WTC11 (cell line): Measurements from ENCODE around the gene FAM234A. TPM values are rescaled to one million over a fixed set of nuclear protein-coding genes. Genes with fewer than 3 reads are reported as not detected.
"Not testable (repeated sequence)": the region's sequence is repeated elsewhere in the genome, so short reads cannot be mapped to it uniquely, and the experiment has no call there.

ENCODE experiments used
- ATAC-seq: fragments of 200-7000 bp; cut with Tn5 transposase; 2 replicates; pipeline ENCODE4 v1.10.0; 2021; ENCODE audit warnings: mild to moderate bottlenecking, moderate library complexity
- CTCF ChIA-PET: fragments of 300-600 bp; sonication (Branson Sonifier 250); formaldehyde crosslinking; loops from one replicate; lab custom pipeline; 2021; ENCODE audit warnings: antibody characterized with exemption; lab: Charles Lee
- POLR2A ChIA-PET: fragments of 350-600 bp; sonication (Branson Sonifier 250); formaldehyde crosslinking; loops from one replicate; lab custom pipeline; 2021; ENCODE audit warnings: antibody characterized with exemption; lab: Charles Lee
- DNase-seq: peaks from one replicate; pipeline ENCODE4 v3.0.0; 2021; ENCODE audit warnings: low spot score
- H3K27ac Mint-ChIP-seq: 2 replicates; pipeline ENCODE4 v1.8.0; 2021; ENCODE audit warnings: mixed read lengths
- H3K27me3 Mint-ChIP-seq: 2 replicates; pipeline ENCODE4 v1.8.0; 2021; ENCODE audit warnings: low read depth, mild to moderate bottlenecking, moderate library complexity, mixed read lengths
- H3K36me3 Mint-ChIP-seq: 2 replicates; pipeline ENCODE4 v1.8.0; 2021; ENCODE audit warnings: mixed read lengths
- H3K4me1 Mint-ChIP-seq: 2 replicates; pipeline ENCODE4 v1.8.0; 2022; ENCODE audit warnings: mixed read lengths
- H3K4me3 Mint-ChIP-seq: 2 replicates; pipeline ENCODE4 v1.8.0; 2021; ENCODE audit warnings: mild to moderate bottlenecking, moderate library complexity, mixed read lengths
- H3K9me3 Mint-ChIP-seq: 2 replicates; pipeline ENCODE4 v1.8.0; 2021; ENCODE audit warnings: mixed read lengths
- CBFB ChIP-seq: sonication (generic); formaldehyde crosslinking; IDR thresholded peaks from 2 replicates; pipeline ENCODE4 v1.8.1; 2022; ENCODE audit warnings: mild to moderate bottlenecking, low read depth, missing genetic modification reagents
- FOXP1 ChIP-seq: sonication (generic); formaldehyde crosslinking; IDR thresholded peaks from 2 replicates; pipeline ENCODE4 v1.8.0; 2022; ENCODE audit warnings: missing genetic modification reagents, mild to moderate bottlenecking, moderate library complexity, borderline replicate concordance
- NFE2L1 ChIP-seq: sonication (generic); formaldehyde crosslinking; IDR thresholded peaks from 2 replicates; pipeline ENCODE4 v1.8.1; 2023; ENCODE audit warnings: missing genetic modification reagents
- SOX15 ChIP-seq: fragments of 250-450 bp; sonication (Bioruptor Pico); IDR thresholded peaks from 2 replicates; pipeline ENCODE4 v1.9.0; 2021; ENCODE audit warnings: mild to moderate bottlenecking
- TCF7 ChIP-seq: sonication (generic); formaldehyde crosslinking; IDR thresholded peaks from 2 replicates; pipeline ENCODE4 v1.8.0; 2022; ENCODE audit warnings: mild to moderate bottlenecking, low read depth, missing genetic modification reagents, moderate library complexity
- TEAD1 ChIP-seq: sonication (generic); formaldehyde crosslinking; IDR thresholded peaks from 2 replicates; pipeline ENCODE4 v1.8.0; 2022; ENCODE audit warnings: mild to moderate bottlenecking, missing genetic modification reagents
- TEAD4 ChIP-seq: sonication (generic); formaldehyde crosslinking; IDR thresholded peaks from 2 replicates; pipeline ENCODE4 v1.8.0; 2022; ENCODE audit warnings: mild to moderate bottlenecking, missing genetic modification reagents
- ZNF121 ChIP-seq: sonication (generic); formaldehyde crosslinking; IDR thresholded peaks from 2 replicates; pipeline ENCODE4 v1.8.0; 2023; ENCODE audit warnings: missing genetic modification reagents
- total RNA-seq: library from RNA; stranded (reverse); gene quantifications from 3 replicates; pipeline ENCODE4 v1.2.3, GENCODE V29; 2021
- TF ChIP-seq, protein P1 (sequence below): sonication (generic); formaldehyde crosslinking; IDR thresholded peaks from 2 replicates; pipeline ENCODE4 v1.8.1; 2022; ENCODE audit warnings: missing genetic modification reagents, borderline replicate concordance
- TF ChIP-seq, protein P2 (sequence below): sonication (generic); formaldehyde crosslinking; IDR thresholded peaks from 2 replicates; pipeline ENCODE4 v1.8.1; 2023; ENCODE audit warnings: mild to moderate bottlenecking, missing genetic modification reagents
- TF ChIP-seq, protein P3 (sequence below): fragments of 250-450 bp; sonication (Bioruptor Pico); IDR thresholded peaks from 2 replicates; pipeline ENCODE4 v1.9.0; 2021; ENCODE audit warnings: moderate library complexity, mild to moderate bottlenecking, inconsistent platforms, borderline replicate concordance
- TF ChIP-seq, protein P4 (sequence below): sonication (generic); formaldehyde crosslinking; IDR thresholded peaks from 2 replicates; pipeline ENCODE4 v1.8.1; 2022; ENCODE audit warnings: mild to moderate bottlenecking, moderate library complexity, missing genetic modification reagents
- TF ChIP-seq, protein P5 (sequence below): sonication (generic); formaldehyde crosslinking; IDR thresholded peaks from 2 replicates; pipeline ENCODE4 v1.8.1; 2023; ENCODE audit warnings: mild to moderate bottlenecking, missing genetic modification reagents
- TF ChIP-seq, protein P6 (sequence below): fragments of 200-600 bp; IDR thresholded peaks from 2 replicates; pipeline ENCODE4 v1.8.0; 2022; ENCODE audit warnings: antibody characterized with exemption

The FAM234A gene
- total RNA-seq, 1 experiment from 2014 or later = 115 TPM

DNA sequence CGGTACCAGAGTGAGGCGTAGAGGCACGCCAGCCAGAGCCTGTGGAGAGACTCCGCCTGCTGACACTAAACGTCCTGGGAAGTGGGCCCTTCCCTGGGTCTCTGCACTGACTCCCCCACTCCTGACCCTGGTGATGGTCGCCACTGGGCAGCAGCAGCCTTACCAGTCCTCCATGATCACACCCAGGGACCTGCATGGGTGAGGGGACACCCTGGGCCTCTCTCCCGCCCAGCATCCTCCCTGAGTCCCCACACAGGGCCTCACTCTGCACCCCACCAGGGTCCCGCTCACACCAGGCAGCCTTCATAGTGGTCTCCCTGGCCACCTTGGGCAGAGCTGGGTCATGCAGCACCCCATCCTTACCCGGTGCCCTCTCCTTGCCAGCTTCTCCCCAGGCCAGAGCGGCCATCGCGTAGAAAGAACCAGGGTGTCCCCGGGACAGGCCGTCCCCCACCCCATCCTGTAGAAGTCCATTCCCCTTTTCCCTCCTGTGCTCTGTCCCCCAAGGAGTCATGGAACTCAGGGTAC is 30.4 kb downstream of the FAM234A start:
- ATAC-seq = no peak
- H3K4me1 Mint-ChIP-seq = no peaks in the 10 kb centered on the region
- CTCF ChIA-PET = no interaction called here

DNA sequence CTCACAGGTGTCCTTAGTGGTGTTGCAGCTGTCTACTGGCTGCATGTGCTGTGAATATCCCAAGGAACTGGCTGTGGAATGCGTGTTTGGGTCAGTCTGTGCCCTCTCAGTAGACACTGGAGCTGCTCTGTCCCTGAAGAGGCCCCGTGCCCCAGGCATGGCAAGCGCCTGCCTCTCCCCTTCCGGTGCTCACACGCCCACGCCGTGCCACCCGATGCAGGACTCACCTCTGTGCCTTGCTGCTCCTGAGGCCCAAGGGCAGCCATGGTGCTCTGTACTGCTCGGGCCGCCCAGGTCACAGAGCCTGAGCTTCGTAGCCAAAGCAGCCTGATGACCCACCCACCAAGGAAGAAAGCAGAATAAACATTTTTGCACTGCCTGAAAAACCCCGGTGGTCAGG is 31.1 kb downstream of the FAM234A start:
- ATAC-seq = no peak
- no peak for DNase-seq
- Mint-ChIP-seq H3K4me3 (no peak overlapping the region), H3K27ac (peak overlapping the region; percentile 76; the same call in 1 of the 2 replicates), H3K36me3 (peaks cover 3% of the 10 kb centered on the region; the same call in 1 of the 2 replicates), H3K4me1 (no peaks in the 10 kb centered on the region), H3K9me3 (no peaks in the 10 kb centered on the region), H3K27me3 (no peaks in the 10 kb centered on the region)
- ChIA-PET POLR2A (no interaction called here), CTCF (no interaction called here)
- TF ChIP-seq CBFB (no peak), ZNF121 (no peak), TEAD1 (CRISPR knock-in tag) (no peak), FOXP1 (no peak)
- TF ChIP-seq, protein P1, sequence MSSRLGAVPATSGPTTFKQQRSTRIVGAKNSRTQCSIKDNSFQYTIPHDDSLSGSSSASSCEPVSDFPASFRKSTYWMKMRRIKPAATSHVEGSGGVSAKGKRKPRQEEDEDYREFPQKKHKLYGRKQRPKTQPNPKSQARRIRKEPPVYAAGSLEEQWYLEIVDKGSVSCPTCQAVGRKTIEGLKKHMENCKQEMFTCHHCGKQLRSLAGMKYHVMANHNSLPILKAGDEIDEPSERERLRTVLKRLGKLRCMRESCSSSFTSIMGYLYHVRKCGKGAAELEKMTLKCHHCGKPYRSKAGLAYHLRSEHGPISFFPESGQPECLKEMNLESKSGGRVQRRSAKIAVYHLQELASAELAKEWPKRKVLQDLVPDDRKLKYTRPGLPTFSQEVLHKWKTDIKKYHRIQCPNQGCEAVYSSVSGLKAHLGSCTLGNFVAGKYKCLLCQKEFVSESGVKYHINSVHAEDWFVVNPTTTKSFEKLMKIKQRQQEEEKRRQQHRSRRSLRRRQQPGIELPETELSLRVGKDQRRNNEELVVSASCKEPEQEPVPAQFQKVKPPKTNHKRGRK (CRISPR knock-in tag) = no peak
- TF ChIP-seq, protein P2, sequence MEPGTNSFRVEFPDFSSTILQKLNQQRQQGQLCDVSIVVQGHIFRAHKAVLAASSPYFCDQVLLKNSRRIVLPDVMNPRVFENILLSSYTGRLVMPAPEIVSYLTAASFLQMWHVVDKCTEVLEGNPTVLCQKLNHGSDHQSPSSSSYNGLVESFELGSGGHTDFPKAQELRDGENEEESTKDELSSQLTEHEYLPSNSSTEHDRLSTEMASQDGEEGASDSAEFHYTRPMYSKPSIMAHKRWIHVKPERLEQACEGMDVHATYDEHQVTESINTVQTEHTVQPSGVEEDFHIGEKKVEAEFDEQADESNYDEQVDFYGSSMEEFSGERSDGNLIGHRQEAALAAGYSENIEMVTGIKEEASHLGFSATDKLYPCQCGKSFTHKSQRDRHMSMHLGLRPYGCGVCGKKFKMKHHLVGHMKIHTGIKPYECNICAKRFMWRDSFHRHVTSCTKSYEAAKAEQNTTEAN = no peak
- TF ChIP-seq, protein P3, sequence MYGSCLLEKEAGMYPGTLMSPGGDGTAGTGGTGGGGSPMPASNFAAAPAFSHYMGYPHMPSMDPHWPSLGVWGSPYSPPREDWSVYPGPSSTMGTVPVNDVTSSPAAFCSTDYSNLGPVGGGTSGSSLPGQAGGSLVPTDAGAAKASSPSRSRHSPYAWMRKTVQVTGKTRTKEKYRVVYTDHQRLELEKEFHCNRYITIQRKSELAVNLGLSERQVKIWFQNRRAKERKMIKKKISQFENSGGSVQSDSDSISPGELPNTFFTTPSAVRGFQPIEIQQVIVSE (CRISPR knock-in tag) = no peak

More for the DNA sequence above, 30.4 kb downstream of the FAM234A start:
- Mint-ChIP-seq H3K4me3 (no peak overlapping the region), H3K9me3 (no peaks in the 10 kb centered on the region), H3K27me3 (no peaks in the 10 kb centered on the region)
- POLR2A ChIA-PET = no interaction called here
- TF ChIP-seq TCF7 (CRISPR knock-in tag) (no peak), NFE2L1 (CRISPR knock-in tag) (no peak), SOX15 (CRISPR knock-in tag) (no peak), TEAD4 (no peak)
- TF ChIP-seq, protein P4, sequence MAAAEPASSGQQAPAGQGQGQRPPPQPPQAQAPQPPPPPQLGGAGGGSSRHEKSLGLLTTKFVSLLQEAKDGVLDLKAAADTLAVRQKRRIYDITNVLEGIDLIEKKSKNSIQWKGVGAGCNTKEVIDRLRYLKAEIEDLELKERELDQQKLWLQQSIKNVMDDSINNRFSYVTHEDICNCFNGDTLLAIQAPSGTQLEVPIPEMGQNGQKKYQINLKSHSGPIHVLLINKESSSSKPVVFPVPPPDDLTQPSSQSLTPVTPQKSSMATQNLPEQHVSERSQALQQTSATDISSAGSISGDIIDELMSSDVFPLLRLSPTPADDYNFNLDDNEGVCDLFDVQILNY (CRISPR knock-in tag) = no peak
- TF ChIP-seq, protein P5, sequence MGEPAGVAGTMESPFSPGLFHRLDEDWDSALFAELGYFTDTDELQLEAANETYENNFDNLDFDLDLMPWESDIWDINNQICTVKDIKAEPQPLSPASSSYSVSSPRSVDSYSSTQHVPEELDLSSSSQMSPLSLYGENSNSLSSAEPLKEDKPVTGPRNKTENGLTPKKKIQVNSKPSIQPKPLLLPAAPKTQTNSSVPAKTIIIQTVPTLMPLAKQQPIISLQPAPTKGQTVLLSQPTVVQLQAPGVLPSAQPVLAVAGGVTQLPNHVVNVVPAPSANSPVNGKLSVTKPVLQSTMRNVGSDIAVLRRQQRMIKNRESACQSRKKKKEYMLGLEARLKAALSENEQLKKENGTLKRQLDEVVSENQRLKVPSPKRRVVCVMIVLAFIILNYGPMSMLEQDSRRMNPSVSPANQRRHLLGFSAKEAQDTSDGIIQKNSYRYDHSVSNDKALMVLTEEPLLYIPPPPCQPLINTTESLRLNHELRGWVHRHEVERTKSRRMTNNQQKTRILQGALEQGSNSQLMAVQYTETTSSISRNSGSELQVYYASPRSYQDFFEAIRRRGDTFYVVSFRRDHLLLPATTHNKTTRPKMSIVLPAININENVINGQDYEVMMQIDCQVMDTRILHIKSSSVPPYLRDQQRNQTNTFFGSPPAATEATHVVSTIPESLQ (CRISPR knock-in tag) = no peak
- TF ChIP-seq, all 79 proteins: peak for 0
- no peak for DNase-seq
- Mint-ChIP-seq H3K36me3 (peaks cover 6% of the 10 kb centered on the region; the same call in 1 of the 2 replicates), H3K27ac (no peak overlapping the region)

DNA sequence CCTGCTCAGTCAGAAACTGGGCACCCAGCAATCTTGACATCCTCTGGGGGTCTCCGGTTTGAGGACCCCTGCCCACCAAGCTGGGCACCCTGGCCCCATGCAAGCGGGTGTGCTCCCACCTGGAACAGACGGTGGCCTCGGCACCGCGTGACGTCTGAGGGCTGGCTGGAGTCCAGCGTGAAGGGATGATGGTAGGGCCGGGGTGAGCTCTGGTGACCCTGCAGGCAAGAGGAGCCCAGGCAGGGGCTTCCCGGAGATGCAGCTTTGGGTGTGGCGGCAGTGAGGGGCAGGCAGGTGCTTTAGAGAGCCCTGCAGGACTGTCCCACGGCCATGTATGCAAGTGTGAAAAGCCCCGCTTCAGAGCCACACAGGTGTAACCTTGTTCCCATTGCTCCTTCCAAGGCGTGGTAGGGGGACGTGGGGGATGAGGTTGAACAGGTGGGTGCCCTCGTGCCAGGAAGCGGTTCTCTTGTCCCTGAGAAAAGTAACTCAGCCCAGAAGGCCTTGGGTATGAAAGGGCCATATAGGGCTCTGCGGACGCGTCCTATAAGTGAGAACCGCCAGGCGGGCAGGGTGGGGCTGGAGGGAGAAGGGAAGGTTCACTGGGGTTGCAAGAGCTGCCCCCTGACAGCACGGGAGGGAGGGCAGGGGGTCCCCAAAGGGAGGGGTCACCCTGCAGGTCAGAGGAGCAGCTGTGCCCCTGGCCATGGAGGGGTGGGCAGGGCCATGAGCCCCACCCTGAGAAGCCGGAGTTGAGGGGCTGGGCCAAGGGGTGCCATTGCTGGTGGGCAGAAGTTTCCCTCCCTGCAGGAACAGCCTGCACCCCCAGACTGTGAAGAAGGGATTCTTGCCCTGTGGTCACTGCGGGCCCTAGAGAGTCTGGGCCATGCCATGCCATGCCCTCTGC is 31.9 kb downstream of the FAM234A start:
- H3K4me3 Mint-ChIP-seq = no peak overlapping the region
- no peaks in the 10 kb centered on the region for H3K9me3 Mint-ChIP-seq
- H3K27me3 Mint-ChIP-seq = no peaks in the 10 kb centered on the region
- no peaks in the 10 kb centered on the region for H3K4me1 Mint-ChIP-seq
- no peaks in the 10 kb centered on the region; the same call in 1 of the 2 replicates for H3K36me3 Mint-ChIP-seq
- DNase-seq = no peak
- ChIA-PET CTCF (interaction anchor here (0.5 kb wide), 1 partner anchor 28 kb away, joined by 3 read pairs; no protein-coding TSS in a partner anchor), POLR2A (no interaction called here)
- no peak for ATAC-seq
- H3K27ac Mint-ChIP-seq = no peak overlapping the region
- TF ChIP-seq, protein P6, sequence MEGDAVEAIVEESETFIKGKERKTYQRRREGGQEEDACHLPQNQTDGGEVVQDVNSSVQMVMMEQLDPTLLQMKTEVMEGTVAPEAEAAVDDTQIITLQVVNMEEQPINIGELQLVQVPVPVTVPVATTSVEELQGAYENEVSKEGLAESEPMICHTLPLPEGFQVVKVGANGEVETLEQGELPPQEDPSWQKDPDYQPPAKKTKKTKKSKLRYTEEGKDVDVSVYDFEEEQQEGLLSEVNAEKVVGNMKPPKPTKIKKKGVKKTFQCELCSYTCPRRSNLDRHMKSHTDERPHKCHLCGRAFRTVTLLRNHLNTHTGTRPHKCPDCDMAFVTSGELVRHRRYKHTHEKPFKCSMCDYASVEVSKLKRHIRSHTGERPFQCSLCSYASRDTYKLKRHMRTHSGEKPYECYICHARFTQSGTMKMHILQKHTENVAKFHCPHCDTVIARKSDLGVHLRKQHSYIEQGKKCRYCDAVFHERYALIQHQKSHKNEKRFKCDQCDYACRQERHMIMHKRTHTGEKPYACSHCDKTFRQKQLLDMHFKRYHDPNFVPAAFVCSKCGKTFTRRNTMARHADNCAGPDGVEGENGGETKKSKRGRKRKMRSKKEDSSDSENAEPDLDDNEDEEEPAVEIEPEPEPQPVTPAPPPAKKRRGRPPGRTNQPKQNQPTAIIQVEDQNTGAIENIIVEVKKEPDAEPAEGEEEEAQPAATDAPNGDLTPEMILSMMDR = no peak
- 0 out of 2 replicates have a peak, but pooled peaks have one; percentile 12 for TF ChIP-seq FOXP1

DNA sequence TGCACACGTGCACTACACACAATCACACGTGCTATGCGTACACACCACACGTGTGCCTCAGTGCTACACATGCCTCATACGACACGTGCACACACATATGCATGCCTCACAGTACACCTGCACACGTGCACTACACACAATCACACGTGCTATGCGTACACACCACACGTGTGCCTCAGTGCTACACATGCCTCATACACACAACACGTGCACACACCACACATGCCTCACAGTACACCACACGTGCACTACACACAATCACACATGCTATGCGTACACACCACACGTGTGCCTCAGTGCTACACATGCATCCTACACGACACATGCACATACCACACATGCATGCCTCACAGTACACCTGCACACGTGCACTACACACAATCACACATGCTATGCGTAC is 32.9 kb downstream of the FAM234A start:
- peak overlapping the region; percentile 72 for H3K27ac Mint-ChIP-seq
- POLR2A ChIA-PET, H3K27me3 Mint-ChIP-seq, H3K4me1 Mint-ChIP-seq, ATAC-seq, CTCF ChIA-PET, H3K9me3 Mint-ChIP-seq, DNase-seq, H3K4me3 Mint-ChIP-seq, H3K36me3 Mint-ChIP-seq: not testable (repeated sequence)
